Keratinocyte (primary cell): ENCODE data around the gene ACAP3. TPM values are rescaled to one million over a fixed set of nuclear protein-coding genes. Genes with fewer than 3 reads are reported as not detected.

Source experiments
- DNase-seq: peaks from one replicate; pipeline ENCODE4 v3.0.0-alpha.2; 2011; ENCODE audit warnings: low read depth, missing footprints, low spot score
- FAIRE-seq: peaks from 2 replicates; lab custom pipeline; 2011; peaks lifted over from hg19 to GRCh38; lab: Jason Lieb, UNC
- H2AFZ ChIP-seq: 2 replicates; pipeline ENCODE4 v1.6.0; 2012; ENCODE audit warnings: low read length, control low read depth, inconsistent platforms; ENCODE audit not compliant: control insufficient read depth
- H3K27ac ChIP-seq: 2 replicates; pipeline ENCODE4 v1.5.1; 2011; ENCODE audit warnings: low read length; ENCODE audit not compliant: control insufficient read depth, insufficient read depth
- H3K27me3 ChIP-seq: 3 replicates; pipeline ENCODE4 v1.6.0; 2011; ENCODE audit warnings: low read length; ENCODE audit not compliant: control insufficient read depth, insufficient read depth; ENCODE audit errors: extremely low read depth
- H3K36me3 ChIP-seq, 2 experiments: 2 replicates in 1 of 2; 3 replicates in 1 of 2; pipeline ENCODE4 v1.5.1; 2011; ENCODE audit warnings: low read length in 2 of 2, mild to moderate bottlenecking in 1 of 2; ENCODE audit not compliant: control insufficient read depth in 2 of 2, insufficient read depth in 2 of 2; ENCODE audit errors: extremely low read depth in 1 of 2
- H3K4me1 ChIP-seq: 3 replicates; pipeline ENCODE4 v1.5.1; 2011; ENCODE audit warnings: low read length; ENCODE audit not compliant: control insufficient read depth, insufficient read depth; ENCODE audit errors: extremely low read depth
- H3K4me2 ChIP-seq: 3 replicates; pipeline ENCODE4 v1.6.0; 2011; ENCODE audit warnings: low read depth, low read length; ENCODE audit not compliant: control insufficient read depth, insufficient read depth; ENCODE audit errors: extremely low read depth
- H3K4me3 ChIP-seq, 3 experiments: fragments of 200-600 bp in 1 of 3; sonication (generic) in 1 of 3; 2 replicates in 2 of 3; 3 replicates in 1 of 3; pipeline ENCODE4 v1.5.1; 2011 to 2016; ENCODE audit warnings: low read length in 3 of 3, mild to moderate bottlenecking in 3 of 3, control low read depth in 2 of 3, inconsistent platforms in 1 of 3, low read depth in 1 of 3, mixed read lengths in 1 of 3, mixed run types in 1 of 3, moderate library complexity in 1 of 3; ENCODE audit not compliant: control insufficient read depth in 2 of 3, insufficient read depth in 2 of 3; ENCODE audit errors: extremely low read depth in 1 of 3
- H3K79me2 ChIP-seq: 2 replicates; pipeline ENCODE4 v1.6.0; 2012; ENCODE audit warnings: low read length; ENCODE audit not compliant: control insufficient read depth, insufficient read depth
- H3K9ac ChIP-seq: 3 replicates; pipeline ENCODE4 v1.6.0; 2011; ENCODE audit warnings: low read length; ENCODE audit not compliant: control insufficient read depth, insufficient read depth; ENCODE audit errors: extremely low read depth
- H3K9me1 ChIP-seq: 3 replicates; pipeline ENCODE4 v1.6.0; 2011; ENCODE audit warnings: low read length; ENCODE audit not compliant: control insufficient read depth, insufficient read depth; ENCODE audit errors: extremely low read depth
- H3K9me3 ChIP-seq: 2 replicates; pipeline ENCODE4 v1.5.1; 2012; ENCODE audit warnings: low read depth, low read length; ENCODE audit not compliant: control insufficient read depth
- H4K20me1 ChIP-seq: 3 replicates; pipeline ENCODE4 v1.6.0; 2011; ENCODE audit warnings: low read length; ENCODE audit not compliant: control insufficient read depth, insufficient read depth; ENCODE audit errors: extremely low read depth
- EZH2 ChIP-seq: IDR thresholded peaks from one replicate; pipeline ENCODE4 v1.6.1; 2012; ENCODE audit warnings: inconsistent platforms, mild to moderate bottlenecking, low read length, moderate library complexity
- dilution Hi-C: fragments of 300-500 bp; cut with MboI; formaldehyde crosslinking; loops from one replicate; pipeline ENCODE4 v1.7.0; 2020; ENCODE audit warnings: low sequenced_read_pairs; ENCODE audit not compliant: extremely low pct_ligation_motif_present
- polyA plus RNA-seq, 5 experiments: library from polyadenylated mRNA; depleted of rRNA in 3 of 5; stranded (reverse) in 3 of 5; stranded (forward) in 1 of 5; unstranded in 1 of 5; fragments of >200 nt; gene quantifications; 1 replicate in 1 of 5; 2 replicates in 3 of 5; 3 replicates in 1 of 5; pipeline versions ENCODE4 v1.2.1 to v1.2.3, GENCODE V29; 2011 to 2012; ENCODE audit warnings: missing spikeins in 2 of 5, low read depth in 1 of 5, low replicate concordance in 1 of 5
- TF ChIP-seq, protein P1 (sequence below), 3 experiments: IDR thresholded peaks in 1 of 3; conservative IDR thresholded peaks in 1 of 3; optimal IDR thresholded peaks in 1 of 3; 2 replicates in 2 of 3; 3 replicates in 1 of 3; pipeline versions ENCODE3 to v1.5.1; 2011; ENCODE audit warnings: low read length in 3 of 3, mild to moderate bottlenecking in 3 of 3, moderate library complexity in 2 of 3, control low read depth in 1 of 3, inconsistent platforms in 1 of 3; ENCODE audit not compliant: insufficient read depth in 2 of 3; ENCODE audit errors: extremely low read depth in 1 of 3

Gene ACAP3
- polyA plus RNA-seq, 1 donor (not counting 4 experiments of a cell fraction or from before 2014, with no cell fraction given), result 17.4 TPM

DNA sequence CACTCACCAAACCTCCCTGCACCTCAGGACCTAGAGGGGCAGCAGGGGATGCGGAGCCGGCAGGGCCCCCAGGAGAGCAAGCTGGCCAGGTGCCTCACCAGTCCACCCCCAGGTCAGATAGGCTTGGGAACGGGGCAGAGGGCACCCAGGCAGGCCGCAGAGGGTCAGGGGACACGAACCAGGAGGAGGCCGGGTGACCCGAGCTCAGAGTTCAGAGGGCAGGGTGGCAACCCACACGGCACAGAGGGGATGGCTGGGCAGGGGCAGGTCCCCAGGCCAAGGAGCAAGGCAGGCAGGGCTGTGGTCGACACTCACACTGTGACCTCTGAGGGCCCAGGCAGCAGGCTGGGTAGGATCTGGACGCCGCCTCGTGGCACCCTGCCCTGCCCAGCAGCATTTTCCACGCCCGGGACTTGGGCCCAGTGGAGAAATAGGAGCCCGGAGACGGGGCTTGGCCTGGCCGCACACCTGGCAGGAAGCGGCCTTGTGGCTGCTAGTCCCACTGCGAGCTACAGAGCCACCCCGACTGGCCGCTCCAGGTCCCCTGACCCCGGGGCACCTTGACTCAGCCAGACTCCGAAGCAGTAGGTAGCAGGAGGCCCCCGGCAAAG, 36.2 kb upstream of the ACAP3 start:
- Histone ChIP-seq H3K9ac (peak overlapping the region; percentile 79), H3K9me3 (no peaks in the 10 kb centered on the region), H3K4me2 (peak overlapping the region; percentile 94), H3K36me3 (peaks cover 8 to 19% of the 10 kb centered on the region in 2 experiments), H3K4me1 (peaks cover 40% of the 10 kb centered on the region), H3K27ac (peak overlapping the region; percentile 92), H3K79me2 (peaks cover 83% of the 10 kb centered on the region), H4K20me1 (peaks cover 11% of the 10 kb centered on the region), H3K27me3 (no peaks in the 10 kb centered on the region), H3K9me1 (no peaks in the 10 kb centered on the region), H3K4me3 (peak overlapping the region; percentile 31 to 63 (median 36)), H2AFZ (no peak overlapping the region)
- FAIRE-seq, result no peak
- dilution Hi-C loops, result no loop called here
- DNase-seq, result no peak
- no peak for TF ChIP-seq EZH2
- TF ChIP-seq, protein P1, sequence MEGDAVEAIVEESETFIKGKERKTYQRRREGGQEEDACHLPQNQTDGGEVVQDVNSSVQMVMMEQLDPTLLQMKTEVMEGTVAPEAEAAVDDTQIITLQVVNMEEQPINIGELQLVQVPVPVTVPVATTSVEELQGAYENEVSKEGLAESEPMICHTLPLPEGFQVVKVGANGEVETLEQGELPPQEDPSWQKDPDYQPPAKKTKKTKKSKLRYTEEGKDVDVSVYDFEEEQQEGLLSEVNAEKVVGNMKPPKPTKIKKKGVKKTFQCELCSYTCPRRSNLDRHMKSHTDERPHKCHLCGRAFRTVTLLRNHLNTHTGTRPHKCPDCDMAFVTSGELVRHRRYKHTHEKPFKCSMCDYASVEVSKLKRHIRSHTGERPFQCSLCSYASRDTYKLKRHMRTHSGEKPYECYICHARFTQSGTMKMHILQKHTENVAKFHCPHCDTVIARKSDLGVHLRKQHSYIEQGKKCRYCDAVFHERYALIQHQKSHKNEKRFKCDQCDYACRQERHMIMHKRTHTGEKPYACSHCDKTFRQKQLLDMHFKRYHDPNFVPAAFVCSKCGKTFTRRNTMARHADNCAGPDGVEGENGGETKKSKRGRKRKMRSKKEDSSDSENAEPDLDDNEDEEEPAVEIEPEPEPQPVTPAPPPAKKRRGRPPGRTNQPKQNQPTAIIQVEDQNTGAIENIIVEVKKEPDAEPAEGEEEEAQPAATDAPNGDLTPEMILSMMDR (optimal IDR thresholded peaks at IDR 0.05 in 1 of 3, IDR thresholded peaks at IDR 0.05 in 1 of 3, conservative IDR thresholded peaks at IDR 0.05 in 1 of 3; ENCODE audit: extremely low read depth in 1 of 3, insufficient read depth in 2 of 3, low read length in 3 of 3), result no peak

DNA sequence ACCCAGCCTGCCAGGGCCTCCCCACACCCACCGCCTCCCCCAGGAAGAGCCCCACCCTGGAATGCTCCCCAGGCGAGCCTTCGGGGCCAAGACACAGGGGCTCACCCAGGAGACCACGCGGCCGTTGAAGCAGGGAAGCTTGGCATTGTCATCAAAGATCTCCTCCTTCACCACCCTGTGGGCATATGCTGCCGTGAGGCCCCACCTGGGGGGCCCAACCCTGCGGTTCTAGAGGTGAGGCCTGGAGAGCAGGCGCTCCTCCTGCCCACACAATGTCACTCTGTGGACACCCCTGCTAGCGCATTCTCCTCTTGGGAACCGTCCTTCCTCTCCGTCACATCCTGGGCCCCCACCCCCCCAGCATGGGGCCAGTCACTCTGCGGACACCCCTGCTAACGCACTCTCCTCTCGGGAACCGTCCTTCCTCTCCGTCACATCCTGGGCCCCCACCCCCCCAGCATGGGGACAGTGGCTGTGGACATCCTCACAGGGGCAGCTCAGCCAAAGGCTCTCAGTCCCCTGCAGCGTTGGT, 34.9 kb upstream of the ACAP3 start:
- Histone ChIP-seq H3K4me2 (no peak overlapping the region), H2AFZ (no peak overlapping the region), H3K4me1 (peaks cover 38% of the 10 kb centered on the region), H3K9ac (no peak overlapping the region), H3K9me3 (no peaks in the 10 kb centered on the region), H3K27ac (no peak overlapping the region), H4K20me1 (peaks cover 11% of the 10 kb centered on the region), H3K4me3 (no peak overlapping the region), H3K9me1 (no peaks in the 10 kb centered on the region), H3K36me3 (peaks cover 11 to 19% of the 10 kb centered on the region in 2 experiments), H3K79me2 (peaks cover 70% of the 10 kb centered on the region), H3K27me3 (no peaks in the 10 kb centered on the region)
- TF ChIP-seq EZH2, result no peak
- TF ChIP-seq, protein P1 (optimal IDR thresholded peaks at IDR 0.05 in 1 of 3, IDR thresholded peaks at IDR 0.05 in 1 of 3, conservative IDR thresholded peaks at IDR 0.05 in 1 of 3; ENCODE audit: extremely low read depth in 1 of 3, insufficient read depth in 2 of 3, low read length in 3 of 3), result no peak
- dilution Hi-C loops, result no loop called here
- DNase-seq, result no peak
- FAIRE-seq, result no peak
